K562 (cell line): ENCODE measurements around the gene SUSD3. TPM values are rescaled to one million over a fixed set of nuclear protein-coding genes. Genes with fewer than 3 reads are reported as not detected.

Experiments
- ATAC-seq: fragments of 200-7000 bp; cut with Tn5 transposase; 3 replicates; pipeline ENCODE4 v1.9.1; 2020; ENCODE audit warnings: moderate library complexity
- BruUV-seq: library from RNA; stranded (reverse); fragments of 400-500 nt; replicated peaks from 2 replicates; lab custom pipeline; 2021; lab: Mats Ljungman, UMichigan
- CTCF ChIA-PET: fragments of 300-600 bp; formaldehyde crosslinking; extraction: SDS; loops from one replicate; lab custom pipeline; 2021; ENCODE audit warnings: low intra/inter-chr PET ratio; lab: Yijun Ruan, JAX
- POLR2A ChIA-PET: fragments of 300-600, 350-650 bp; sonication (Branson Sonifier 250); formaldehyde crosslinking; extraction: SDS; loops from one replicate; lab custom pipeline; 2021; ENCODE audit warnings: antibody characterized with exemption, inconsistent platforms; lab: Yijun Ruan, JAX
- DNase-seq, 4 experiments: peaks; one replicate each; pipeline versions ENCODE4 v3.0.0 to v3.0.0-alpha.2; 2011 to 2018; ENCODE audit warnings: low spot score in 3 of 4, mixed read lengths in 3 of 4; ENCODE audit errors: extremely low read depth in 1 of 4
- FAIRE-seq: peaks from 2 replicates; lab custom pipeline; 2011; peaks lifted over from hg19 to GRCh38; lab: Jason Lieb, UNC
- H2AFZ ChIP-seq: 2 replicates; pipeline ENCODE4 v1.6.0; 2011; ENCODE audit warnings: low read depth, low read length, control low read depth, inconsistent platforms
- H3K27ac ChIP-seq: fragments of 200-600 bp; 3 replicates; pipeline ENCODE4 v1.8.0; 2011; ENCODE audit warnings: low read depth, mild to moderate bottlenecking, control low read depth, inconsistent platforms, low read length, moderate library complexity, mixed read lengths; ENCODE audit errors: extremely low read depth
- H3K27me3 ChIP-seq, 2 experiments: fragments of 300-600 bp in 1 of 2; 2 replicates in 1 of 2; 3 replicates in 1 of 2; pipeline versions ENCODE4 v1.6.0 to v1.8.0; 2011; ENCODE audit warnings: inconsistent platforms in 2 of 2, low read length in 2 of 2, mild to moderate bottlenecking in 1 of 2, mixed read lengths in 1 of 2, moderate library complexity in 1 of 2; ENCODE audit not compliant: control insufficient read depth in 2 of 2, insufficient read depth in 2 of 2
- H3K36me3 ChIP-seq: fragments of 300-600 bp; 3 replicates; pipeline ENCODE4 v1.8.0; 2011; ENCODE audit warnings: mild to moderate bottlenecking, low read length, inconsistent platforms; ENCODE audit not compliant: control insufficient read depth, insufficient read depth
- H3K4me1 ChIP-seq, 2 experiments: fragments of 200-600 bp in 1 of 2; replicated peaks in 1 of 2; 2 replicates in 1 of 2; 3 replicates in 1 of 2; pipeline versions ENCODE4 v1.5.1 to v1.8.0; 2011; ENCODE audit warnings: inconsistent platforms in 2 of 2, low read length in 2 of 2, mild to moderate bottlenecking in 1 of 2, mixed read lengths in 1 of 2, moderate library complexity in 1 of 2; ENCODE audit not compliant: control insufficient read depth in 2 of 2, insufficient read depth in 2 of 2
- H3K4me2 ChIP-seq: 2 replicates; pipeline ENCODE4 v1.6.1; 2011; ENCODE audit warnings: low read length, control low read depth, inconsistent platforms, mixed read lengths; ENCODE audit not compliant: insufficient read depth
- H3K4me3 ChIP-seq: fragments of 200-600 bp; sonication (generic), shearing (Covaris generic); 2 replicates; pipeline ENCODE4 v1.5.1; 2016; ENCODE audit warnings: control low read depth, inconsistent platforms
- H3K79me2 ChIP-seq: fragments of 200-600 bp; 3 replicates; pipeline ENCODE4 v1.8.0; 2011; ENCODE audit warnings: low read length, inconsistent platforms; ENCODE audit not compliant: control insufficient read depth, insufficient read depth
- H3K9ac ChIP-seq, 2 experiments: 2 replicates each; pipeline versions ENCODE4 v1.6.0 to v1.6.1; 2011; ENCODE audit warnings: low read depth in 2 of 2, low read length in 2 of 2, control low read depth in 1 of 2, inconsistent platforms in 1 of 2, mild to moderate bottlenecking in 1 of 2, mixed read lengths in 1 of 2; ENCODE audit not compliant: insufficient read depth in 1 of 2
- H3K9me1 ChIP-seq: one replicate; pipeline ENCODE4 v1.6.0; 2011; ENCODE audit warnings: inconsistent platforms, mild to moderate bottlenecking, low read length, moderate library complexity; ENCODE audit not compliant: control insufficient read depth, insufficient read depth
- H3K9me3 ChIP-seq: replicated peaks from 2 replicates; pipeline ENCODE4 v1.5.1; 2011; ENCODE audit warnings: low read depth, low read length, inconsistent platforms; ENCODE audit not compliant: control insufficient read depth, insufficient read depth
- H4K20me1 ChIP-seq: replicated peaks from 2 replicates; pipeline ENCODE4 v1.6.1; 2011; ENCODE audit warnings: low read length, inconsistent platforms, mixed read lengths; ENCODE audit not compliant: control insufficient read depth, insufficient read depth
- CTCF ChIP-seq, 3 experiments: IDR thresholded peaks in 2 of 3; conservative IDR thresholded peaks in 1 of 3; 2 replicates each; pipeline ENCODE4 v1.5.1; 2011 to 2012; ENCODE audit warnings: low read length in 3 of 3, mild to moderate bottlenecking in 3 of 3, control low read depth in 2 of 3, improper control_type of control experiment in 1 of 3, inconsistent platforms in 1 of 3, low read depth in 1 of 3, mixed read lengths in 1 of 3, moderate library complexity in 1 of 3; ENCODE audit not compliant: insufficient read depth in 2 of 3
- DNMT1 ChIP-seq: fragments of 450-650 bp; IDR thresholded peaks from 2 replicates; pipeline ENCODE4 v1.6.1; 2016; ENCODE audit warnings: antibody characterized with exemption, mild to moderate bottlenecking
- JUNB ChIP-seq: fragments of 450-650 bp; formaldehyde crosslinking; conservative IDR thresholded peaks from 2 replicates; pipeline ENCODE4 v1.4.0; 2020; ENCODE audit warnings: mild to moderate bottlenecking
- NEUROD1 ChIP-seq: fragments of 150-350 bp; IDR thresholded peaks from 2 replicates; pipeline ENCODE4 v1.6.1; 2014; ENCODE audit warnings: borderline replicate concordance, low read length, low read depth; ENCODE audit not compliant: partially characterized antibody
- RNF219 ChIP-seq: fragments of 250-450 bp; sonication (Bioruptor Pico); IDR thresholded peaks from 2 replicates; pipeline ENCODE4 v1.5.0; 2022; ENCODE audit warnings: mild to moderate bottlenecking
- TFE3 ChIP-seq: fragments of 450-650 bp; formaldehyde crosslinking; IDR thresholded peaks from 2 replicates; pipeline ENCODE4 v1.4.0; 2020; ENCODE audit warnings: mild to moderate bottlenecking, mixed read lengths
- ZBTB7A ChIP-seq: IDR thresholded peaks from 2 replicates; pipeline ENCODE4 v1.6.1; 2011; ENCODE audit warnings: low read depth, mild to moderate bottlenecking, low read length, moderate library complexity, borderline replicate concordance; ENCODE audit not compliant: control insufficient read depth
- ZNF449 ChIP-seq: fragments of 250-450 bp; sonication (Bioruptor Pico); IDR thresholded peaks from 2 replicates; pipeline ENCODE4 v1.8.0; 2022; ENCODE audit warnings: moderate library complexity, mild to moderate bottlenecking, inconsistent platforms
- WGBS: fragments of 100-300 bp; shearing (Covaris generic); methylation state at CpG from one replicate; pipeline ENCODE4 v1.1.6; 2016; ENCODE audit warnings: low coverage, mixed read lengths; ENCODE audit not compliant: insufficient coverage; ENCODE audit errors: missing lambda C conversion rate; 5-methylcytosine and 5-hydroxymethylcytosine counted together
- in situ Hi-C: fragments of 300-500 bp; cut with MboI; formaldehyde crosslinking; loops from 4 replicates; pipeline ENCODE4 v1.15.0; 2018; ENCODE audit warnings: inconsistent platforms, mixed read lengths
- intact Hi-C: fragments of 100-400 bp; cut with micrococcal nuclease; formaldehyde crosslinking; loops from 2 replicates; pipeline ENCODE4 v1.14.2; 2022
- polyA plus RNA-seq, 8 experiments: library from polyadenylated mRNA; depleted of rRNA in 4 of 8; stranded (reverse) in 5 of 8; unstranded in 3 of 8; fragments of >200 nt; fragmentation: Nextera tagmentation in 2 of 8; fragmentation: Illumina TruSeq in 1 of 8; extraction: Ambion mirVana in 2 of 8; extraction: Trizol in 1 of 8; gene quantifications; 2 replicates each; pipeline versions ENCODE4 v1.2.1 to v1.2.3, GENCODE V29; 2011 to 2014; ENCODE audit warnings: inconsistent platforms in 1 of 8, missing spikeins in 1 of 8
- total RNA-seq, 7 experiments: library from RNA; depleted of rRNA in 6 of 7; stranded (reverse); fragments of >200 nt in 6 of 7; fragmentation: Illumina TruSeq in 2 of 7; extraction: Trizol in 2 of 7; gene quantifications; 2 replicates each; pipeline versions ENCODE4 v1.2.1 to v1.2.3, GENCODE V29; 2011 to 2021; ENCODE audit warnings: low replicate concordance in 1 of 7

SUSD3 gene
- total and polyA plus RNA-seq, 9 of the 15 experiments (the other 6 are each of a cell fraction or from before 2014, with no cell fraction given): 1.3 to 21.7 (median 11.4) TPM

GRCh38 chr9:93035821-93036351 lies 22.6 kb upstream of the SUSD3 start (continued):
- TF ChIP-seq RNF219: no peak
- no peak for TF ChIP-seq DNMT1
- 0 out of 2 replicates have a peak, but pooled peaks have one; percentile 24 for TF ChIP-seq ZBTB7A
- no peak for TF ChIP-seq TFE3
- TF ChIP-seq, all 486 proteins: peak for 10

GRCh38 chr9:93036887-93037475 lies 21.5 kb upstream of the SUSD3 start:
- H3K9me1 ChIP-seq: peaks cover 4% of the 10 kb centered on the region
- BruUV-seq: no TSS peak
- in situ Hi-C loops (no loop called here), intact Hi-C loops (no loop called here)
- no peaks in the 10 kb centered on the region for H3K79me2 ChIP-seq
- ATAC-seq: no peak
- no peaks in the 10 kb centered on the region for H4K20me1 ChIP-seq
- H3K4me1 ChIP-seq: peaks cover 0 to 49% of the 10 kb centered on the region in 2 experiments; a peak in 2 of 5 replicates
- no peak overlapping the region for H3K4me2 ChIP-seq
- POLR2A ChIA-PET: interaction anchor here (0.5 to 0.8 kb wide), 2 partner anchors 12 to 54 kb away, joined by 3 read pairs; no protein-coding TSS in a partner anchor
- H3K27ac ChIP-seq: no peak overlapping the region
- peaks cover 11 to 33% of the 10 kb centered on the region in 2 experiments; a peak in 4 of 5 replicates for H3K27me3 ChIP-seq
- DNase-seq: no peak
- no peak overlapping the region for H2AFZ ChIP-seq
- no peak for FAIRE-seq
- TF ChIP-seq NEUROD1 (no peak), ZNF449 (CRISPR knock-in tag) (no peak), CTCF (IDR thresholded peaks at IDR 0.05 in 2 of 3, conservative IDR thresholded peaks at IDR 0.05 in 1 of 3; ENCODE audit: insufficient read depth in 2 of 3, low read depth in 1 of 3, low read length in 3 of 3) (0 out of 6 replicates have a peak, but pooled peaks of 2 of the 3 experiments have one; percentile 9 to 21), JUNB (CRISPR knock-in tag) (no peak)
- H3K9ac ChIP-seq: no peak overlapping the region
- no peak overlapping the region for H3K4me3 ChIP-seq
- CTCF ChIA-PET: interaction anchor here (0.6 kb wide), 1 partner anchor 54 kb away, joined by 3 read pairs; no protein-coding TSS in a partner anchor
- no peaks in the 10 kb centered on the region for H3K36me3 ChIP-seq
- H3K9me3 ChIP-seq: no peaks in the 10 kb centered on the region
- 23% methylated on average over 12 of the region's 13 CpGs for WGBS
